ENCODE data around the gene GET4.
"Not testable (repeated sequence)": the region's sequence is repeated elsewhere in the genome, so short reads cannot be mapped to it uniquely, and the experiment has no call there.

The GET4 gene

DNA sequence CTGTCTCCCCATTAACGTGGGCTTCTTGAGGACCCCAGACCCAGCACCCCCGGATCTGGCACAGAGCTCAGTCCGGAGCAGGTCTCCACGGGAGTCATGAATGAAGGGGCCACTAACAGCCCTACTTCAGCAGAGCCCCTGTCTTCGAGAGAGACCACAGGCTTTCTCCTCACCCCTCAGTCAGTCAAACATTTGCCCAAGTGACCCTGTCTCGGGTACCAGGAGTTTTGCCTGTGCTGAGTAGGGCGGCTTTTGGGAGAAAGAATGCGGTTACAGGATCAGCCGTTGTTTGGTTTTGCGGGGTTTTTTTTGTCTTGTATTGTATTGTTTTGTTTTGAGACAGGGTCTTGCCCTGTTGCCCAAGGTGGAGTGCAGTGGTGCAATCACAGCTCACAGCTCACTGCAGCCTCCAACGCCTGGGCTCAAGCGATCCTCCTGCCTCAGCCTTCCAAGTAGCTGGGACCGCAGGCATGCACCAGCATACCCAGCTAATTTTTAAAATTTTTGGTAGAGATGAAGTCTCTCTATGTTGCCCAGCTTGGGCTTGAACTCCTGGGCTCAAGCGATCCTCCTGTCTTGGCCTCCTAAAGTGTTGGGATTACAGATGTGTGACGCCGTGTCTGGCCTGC, 61.6 kb downstream of the GET4 start:
- H2AFZ ChIP-seq = no peak overlapping the region
- TF ChIP-seq, protein P1, sequence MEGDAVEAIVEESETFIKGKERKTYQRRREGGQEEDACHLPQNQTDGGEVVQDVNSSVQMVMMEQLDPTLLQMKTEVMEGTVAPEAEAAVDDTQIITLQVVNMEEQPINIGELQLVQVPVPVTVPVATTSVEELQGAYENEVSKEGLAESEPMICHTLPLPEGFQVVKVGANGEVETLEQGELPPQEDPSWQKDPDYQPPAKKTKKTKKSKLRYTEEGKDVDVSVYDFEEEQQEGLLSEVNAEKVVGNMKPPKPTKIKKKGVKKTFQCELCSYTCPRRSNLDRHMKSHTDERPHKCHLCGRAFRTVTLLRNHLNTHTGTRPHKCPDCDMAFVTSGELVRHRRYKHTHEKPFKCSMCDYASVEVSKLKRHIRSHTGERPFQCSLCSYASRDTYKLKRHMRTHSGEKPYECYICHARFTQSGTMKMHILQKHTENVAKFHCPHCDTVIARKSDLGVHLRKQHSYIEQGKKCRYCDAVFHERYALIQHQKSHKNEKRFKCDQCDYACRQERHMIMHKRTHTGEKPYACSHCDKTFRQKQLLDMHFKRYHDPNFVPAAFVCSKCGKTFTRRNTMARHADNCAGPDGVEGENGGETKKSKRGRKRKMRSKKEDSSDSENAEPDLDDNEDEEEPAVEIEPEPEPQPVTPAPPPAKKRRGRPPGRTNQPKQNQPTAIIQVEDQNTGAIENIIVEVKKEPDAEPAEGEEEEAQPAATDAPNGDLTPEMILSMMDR (IDR thresholded peaks at IDR 0.05) = no peak
- H3K9me3 ChIP-seq (ENCODE audit: control insufficient read depth, low read length) = no peaks in the 10 kb centered on the region
- no peak overlapping the region for H3K27ac ChIP-seq
- no peaks in the 10 kb centered on the region for H3K36me3 ChIP-seq (ENCODE audit: control insufficient read depth, insufficient read depth, low read length)
- no peaks in the 10 kb centered on the region for H3K27me3 ChIP-seq (ENCODE audit: control insufficient read depth, insufficient read depth, low read length)
- H3K9ac ChIP-seq = no peak overlapping the region
- H3K4me1 ChIP-seq = no peaks in the 10 kb centered on the region
- peaks cover 2% of the 10 kb centered on the region for H3K79me2 ChIP-seq
- no peak overlapping the region for H3K4me3 ChIP-seq (ENCODE audit: low read depth, low read length)
- H3K4me2 ChIP-seq (ENCODE audit: low read length) = no peak overlapping the region

DNA sequence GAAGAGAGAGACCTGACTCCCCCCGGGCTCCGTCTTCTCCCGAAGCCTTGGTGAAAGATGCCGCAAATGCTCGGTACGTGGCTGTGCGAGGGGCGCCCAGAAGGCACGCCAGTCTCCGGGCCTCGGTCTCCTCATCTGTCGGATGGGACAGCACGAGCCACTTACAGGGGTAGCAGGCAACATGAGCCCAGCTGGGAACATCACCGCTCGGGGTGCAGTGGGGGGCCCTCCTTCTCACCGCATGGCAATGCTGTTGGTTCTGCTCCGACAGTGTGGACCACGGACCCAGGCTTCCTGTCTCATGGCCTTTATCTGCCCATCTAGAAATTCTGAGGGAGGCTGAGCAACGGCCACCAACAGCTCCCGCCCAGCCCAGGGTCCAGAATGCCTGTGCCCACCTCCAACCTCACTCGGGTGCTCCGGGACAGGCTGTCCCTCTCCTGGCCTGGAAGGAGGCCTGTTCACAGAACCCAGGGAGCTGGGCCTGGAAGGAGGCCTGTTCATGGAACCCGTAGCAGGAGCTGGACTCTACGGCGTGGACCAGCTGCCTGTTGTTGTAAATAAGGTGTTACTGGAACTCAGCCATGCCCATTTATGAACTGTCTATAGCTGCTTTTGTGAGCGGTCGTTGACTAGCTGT, 62.3 kb downstream of the GET4 start:
- Histone ChIP-seq H3K4me3 (ENCODE audit: low read depth, low read length) (no peak overlapping the region), H3K27ac (no peak overlapping the region), H3K9me3 (ENCODE audit: control insufficient read depth, low read length) (no peaks in the 10 kb centered on the region), H3K27me3 (ENCODE audit: control insufficient read depth, insufficient read depth, low read length) (no peaks in the 10 kb centered on the region), H2AFZ (no peak overlapping the region), H3K4me2 (ENCODE audit: low read length) (no peak overlapping the region), H3K9ac (no peak overlapping the region), H3K79me2 (peaks cover 2% of the 10 kb centered on the region), H3K4me1 (no peaks in the 10 kb centered on the region), H3K36me3 (ENCODE audit: control insufficient read depth, insufficient read depth, low read length) (no peaks in the 10 kb centered on the region)
- TF ChIP-seq, protein P1 (IDR thresholded peaks at IDR 0.05) = no peak

DNA sequence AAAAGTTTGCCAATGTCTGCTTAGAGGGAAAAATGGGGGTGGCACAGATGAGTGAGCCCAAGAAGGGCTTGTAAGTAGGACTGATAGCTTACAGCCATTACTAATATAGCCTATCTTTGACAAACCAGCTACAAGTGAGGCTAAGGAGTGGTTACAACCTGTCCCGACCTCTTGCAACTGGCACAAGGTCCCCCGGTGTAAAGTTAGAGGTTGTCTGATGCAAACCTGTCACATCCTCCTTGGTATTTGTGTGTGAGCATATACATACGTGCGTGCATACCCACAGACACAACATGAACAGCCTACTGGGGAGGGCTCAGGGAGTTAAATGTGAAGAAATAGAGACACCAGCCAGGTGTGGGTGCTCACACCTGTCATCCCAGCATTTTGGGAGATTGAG, 63.5 kb downstream of the GET4 start:
- Histone ChIP-seq H3K27ac (no peak overlapping the region), H3K4me2 (ENCODE audit: low read length) (no peak overlapping the region), H3K27me3 (ENCODE audit: control insufficient read depth, insufficient read depth, low read length) (no peaks in the 10 kb centered on the region), H3K36me3 (ENCODE audit: control insufficient read depth, insufficient read depth, low read length) (no peaks in the 10 kb centered on the region), H3K9ac (no peak overlapping the region), H3K4me3 (ENCODE audit: low read depth, low read length) (no peak overlapping the region), H3K9me3 (ENCODE audit: control insufficient read depth, low read length) (no peaks in the 10 kb centered on the region), H2AFZ (no peak overlapping the region), H3K4me1 (peaks cover 4% of the 10 kb centered on the region), H3K79me2 (peaks cover 4% of the 10 kb centered on the region)
- TF ChIP-seq, protein P1 (IDR thresholded peaks at IDR 0.05) = no peak

DNA sequence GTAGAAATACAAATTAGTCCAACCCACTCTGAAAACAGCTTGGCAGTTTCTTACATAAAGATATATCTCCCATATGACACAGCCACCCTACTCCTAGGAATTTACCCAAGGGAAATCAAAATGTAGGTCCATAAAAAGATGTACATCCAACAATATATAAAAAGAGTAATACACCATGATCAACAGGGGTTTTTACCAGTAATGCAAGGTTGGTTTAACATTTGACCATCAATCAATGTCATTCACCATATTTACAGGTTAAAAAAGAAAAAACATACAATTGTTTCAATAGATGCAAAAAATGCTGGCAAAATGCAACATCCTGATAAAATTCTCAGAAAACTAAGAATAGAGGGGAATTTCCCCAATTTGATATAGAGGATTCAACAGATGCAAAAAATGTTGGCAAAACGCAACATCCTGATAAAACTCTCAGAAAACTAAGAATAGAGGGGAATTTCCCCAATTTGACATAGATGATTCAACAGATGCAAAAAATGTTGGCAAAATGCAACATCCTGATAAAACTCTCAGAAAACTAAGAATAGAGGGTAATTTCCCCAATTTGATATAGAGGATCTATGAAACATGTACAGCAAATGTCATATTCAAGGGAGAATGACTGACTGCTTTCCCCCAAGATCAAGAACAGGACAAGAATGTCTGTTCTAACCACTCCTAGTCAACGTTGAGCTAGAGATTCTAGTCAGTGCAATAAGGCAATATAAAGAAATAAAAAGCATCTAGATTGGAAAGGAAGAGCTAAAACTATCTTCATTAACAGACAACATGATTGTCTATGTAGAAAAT, 64.5 kb downstream of the GET4 start:
- no peak overlapping the region for H3K9ac ChIP-seq
- H3K79me2 ChIP-seq = peaks cover 8% of the 10 kb centered on the region
- no peak overlapping the region for H3K4me3 ChIP-seq (ENCODE audit: low read depth, low read length)
- no peak overlapping the region for H3K4me2 ChIP-seq (ENCODE audit: low read length)
- no peak overlapping the region for H3K27ac ChIP-seq
- H3K27me3 ChIP-seq (ENCODE audit: control insufficient read depth, insufficient read depth, low read length) = no peaks in the 10 kb centered on the region
- H3K4me1 ChIP-seq = peaks cover 7% of the 10 kb centered on the region
- no peaks in the 10 kb centered on the region for H3K36me3 ChIP-seq (ENCODE audit: control insufficient read depth, insufficient read depth, low read length)
- no peak overlapping the region for H2AFZ ChIP-seq
- TF ChIP-seq, protein P1 (IDR thresholded peaks at IDR 0.05) = no peak
- H3K9me3 ChIP-seq (ENCODE audit: control insufficient read depth, low read length) = no peaks in the 10 kb centered on the region

DNA sequence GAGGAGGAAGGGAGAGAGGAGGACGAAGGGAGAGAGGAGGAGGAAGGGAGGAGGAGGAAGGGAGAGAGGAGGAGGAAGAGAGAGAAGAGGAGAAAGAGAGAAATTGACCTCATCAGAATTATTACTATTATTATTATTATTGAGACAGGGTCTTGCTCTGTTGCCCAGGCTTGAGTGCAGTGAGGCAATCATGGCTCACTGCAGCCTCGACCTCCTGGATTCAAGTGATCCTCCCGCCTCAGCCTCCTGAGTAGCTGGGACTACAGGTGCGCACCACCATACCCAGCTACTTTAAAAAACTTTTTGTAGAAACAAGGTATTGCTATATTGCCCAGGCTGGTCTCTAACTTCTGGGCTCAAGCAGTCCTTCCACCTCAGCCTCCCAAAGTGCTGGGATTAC, 67.4 kb downstream of the GET4 start:
- H3K4me1 ChIP-seq = peaks cover 12% of the 10 kb centered on the region
- H3K36me3 ChIP-seq (ENCODE audit: control insufficient read depth, insufficient read depth, low read length); H3K27ac ChIP-seq; H3K9ac ChIP-seq; H2AFZ ChIP-seq; H3K27me3 ChIP-seq (ENCODE audit: control insufficient read depth, insufficient read depth, low read length); H3K4me3 ChIP-seq (ENCODE audit: low read depth, low read length); H3K9me3 ChIP-seq (ENCODE audit: control insufficient read depth, low read length); H3K4me2 ChIP-seq (ENCODE audit: low read length): not testable (repeated sequence)
- peaks cover 22% of the 10 kb centered on the region for H3K79me2 ChIP-seq

Data from parathyroid adenoma (tissue), 2 donors.